ENCODE measurements around the gene COL4A3. TPM values are rescaled to one million over a fixed set of nuclear protein-coding genes. Genes with fewer than 3 reads are reported as not detected.

COL4A3 gene
- total RNA-seq, 1 donor from 2014 or later, result not detected

DNA sequence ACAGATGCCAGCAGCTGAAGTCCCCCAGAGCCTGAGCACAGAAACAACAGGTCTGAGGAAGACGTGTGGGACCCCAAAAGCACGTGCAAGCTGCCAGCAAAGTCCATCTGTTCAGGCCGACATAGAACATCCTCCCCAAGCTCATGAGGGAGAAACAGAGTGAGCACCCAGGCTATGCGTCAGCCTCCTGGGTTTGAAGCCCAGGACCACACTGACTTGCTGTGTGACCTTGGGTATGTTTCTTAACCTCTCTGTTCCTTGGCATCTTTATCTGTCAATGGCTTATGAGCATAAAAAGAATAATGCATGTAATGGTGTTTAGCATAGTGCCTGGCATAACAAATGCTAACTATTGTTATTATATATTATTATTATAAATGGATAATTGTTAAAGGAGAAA lies 40.7 kb upstream of the COL4A3 start:
- no peaks in the 10 kb centered on the region for H3K36me3 Mint-ChIP-seq
- H3K4me1 Mint-ChIP-seq, result peaks cover 2% of the 10 kb centered on the region
- H3K27ac Mint-ChIP-seq, result no peak overlapping the region
- TF ChIP-seq, protein P1, sequence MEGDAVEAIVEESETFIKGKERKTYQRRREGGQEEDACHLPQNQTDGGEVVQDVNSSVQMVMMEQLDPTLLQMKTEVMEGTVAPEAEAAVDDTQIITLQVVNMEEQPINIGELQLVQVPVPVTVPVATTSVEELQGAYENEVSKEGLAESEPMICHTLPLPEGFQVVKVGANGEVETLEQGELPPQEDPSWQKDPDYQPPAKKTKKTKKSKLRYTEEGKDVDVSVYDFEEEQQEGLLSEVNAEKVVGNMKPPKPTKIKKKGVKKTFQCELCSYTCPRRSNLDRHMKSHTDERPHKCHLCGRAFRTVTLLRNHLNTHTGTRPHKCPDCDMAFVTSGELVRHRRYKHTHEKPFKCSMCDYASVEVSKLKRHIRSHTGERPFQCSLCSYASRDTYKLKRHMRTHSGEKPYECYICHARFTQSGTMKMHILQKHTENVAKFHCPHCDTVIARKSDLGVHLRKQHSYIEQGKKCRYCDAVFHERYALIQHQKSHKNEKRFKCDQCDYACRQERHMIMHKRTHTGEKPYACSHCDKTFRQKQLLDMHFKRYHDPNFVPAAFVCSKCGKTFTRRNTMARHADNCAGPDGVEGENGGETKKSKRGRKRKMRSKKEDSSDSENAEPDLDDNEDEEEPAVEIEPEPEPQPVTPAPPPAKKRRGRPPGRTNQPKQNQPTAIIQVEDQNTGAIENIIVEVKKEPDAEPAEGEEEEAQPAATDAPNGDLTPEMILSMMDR (IDR thresholded peaks at IDR 0.05; ENCODE audit: unreplicated experiment), result no peak
- H3K4me3 Mint-ChIP-seq, result no peak overlapping the region
- H3K9me3 Mint-ChIP-seq, result no peaks in the 10 kb centered on the region
- no peak for DNase-seq (ENCODE audit: low spot score in 2 of 2, unreplicated experiment in 2 of 2)
- no peaks in the 10 kb centered on the region for H3K27me3 Mint-ChIP-seq (ENCODE audit: low read depth)

DNA sequence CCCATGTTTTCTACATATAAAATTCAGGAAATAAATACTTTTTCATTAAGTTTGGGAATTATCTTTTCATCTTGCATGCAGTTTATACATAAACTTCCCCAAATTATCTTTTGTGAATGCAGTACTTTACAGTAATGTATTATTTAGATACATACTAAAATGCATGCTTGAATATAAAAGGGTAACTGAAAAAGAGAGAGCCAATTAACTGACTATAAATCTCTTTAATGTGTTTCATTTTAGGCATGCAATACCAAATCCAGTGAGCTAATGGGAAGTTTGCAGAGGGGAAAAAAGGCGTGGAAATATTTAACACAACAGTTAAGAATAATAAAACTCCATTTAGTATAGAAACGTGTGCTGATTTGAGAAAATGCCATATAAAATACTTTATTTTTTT lies 39.6 kb upstream of the COL4A3 start:
- no peak for DNase-seq (ENCODE audit: low spot score in 2 of 2, unreplicated experiment in 2 of 2)
- no peak overlapping the region for H3K4me3 Mint-ChIP-seq
- TF ChIP-seq, protein P1 (IDR thresholded peaks at IDR 0.05; ENCODE audit: unreplicated experiment), result no peak
- no peak overlapping the region for H3K27ac Mint-ChIP-seq
- no peaks in the 10 kb centered on the region for H3K27me3 Mint-ChIP-seq (ENCODE audit: low read depth)
- no peaks in the 10 kb centered on the region for H3K36me3 Mint-ChIP-seq
- H3K4me1 Mint-ChIP-seq, result peaks cover 2% of the 10 kb centered on the region
- H3K9me3 Mint-ChIP-seq, result no peaks in the 10 kb centered on the region

DNA sequence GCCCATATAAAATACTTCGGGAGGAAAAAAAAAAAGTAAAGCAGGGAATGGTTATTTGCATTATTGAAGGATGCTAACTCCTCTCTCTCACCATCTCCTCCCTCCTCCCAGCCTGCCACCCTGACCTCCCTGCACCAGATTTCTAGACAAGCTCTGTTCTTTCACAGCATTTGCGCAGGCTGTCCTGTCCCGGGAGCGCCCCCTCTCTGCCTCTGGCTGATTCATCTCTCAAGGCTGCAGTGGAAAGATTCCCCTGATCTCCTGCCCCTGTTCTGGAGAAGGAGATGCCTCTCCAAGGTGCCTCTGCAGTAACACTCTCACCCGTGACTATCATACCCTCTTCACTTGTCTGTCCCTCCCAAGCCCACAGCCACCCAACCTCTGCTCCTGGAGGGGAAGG lies 38.9 kb upstream of the COL4A3 start:
- Mint-ChIP-seq H3K9me3 (no peaks in the 10 kb centered on the region), H3K27me3 (ENCODE audit: low read depth) (no peaks in the 10 kb centered on the region), H3K4me1 (peaks cover 2% of the 10 kb centered on the region), H3K27ac (no peak overlapping the region), H3K4me3 (no peak overlapping the region), H3K36me3 (no peaks in the 10 kb centered on the region)
- TF ChIP-seq, protein P1 (IDR thresholded peaks at IDR 0.05; ENCODE audit: unreplicated experiment), result no peak
- DNase-seq (ENCODE audit: low spot score in 2 of 2, unreplicated experiment in 2 of 2), result no peak

DNA sequence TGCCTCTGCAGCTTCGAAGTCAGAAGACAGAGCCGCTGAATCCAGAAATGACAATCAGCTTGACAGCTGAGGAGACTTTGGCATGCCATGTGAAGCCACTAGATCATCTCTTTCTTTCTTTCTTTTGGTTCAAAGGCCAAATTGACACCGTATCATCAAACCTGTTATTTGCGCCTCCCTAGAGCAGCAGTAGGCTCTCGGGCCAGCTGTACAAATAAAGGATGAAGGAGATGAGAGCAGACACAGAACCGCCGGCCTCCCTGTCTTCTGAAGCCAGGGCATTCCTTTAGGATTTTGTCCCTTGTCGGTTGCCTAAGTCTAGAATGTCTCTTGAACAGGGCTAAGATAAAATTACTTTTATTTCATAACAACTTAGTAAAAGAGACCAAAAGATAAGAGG lies 37.2 kb upstream of the COL4A3 start:
- no peak for DNase-seq (ENCODE audit: low spot score in 2 of 2, unreplicated experiment in 2 of 2)

DNA sequence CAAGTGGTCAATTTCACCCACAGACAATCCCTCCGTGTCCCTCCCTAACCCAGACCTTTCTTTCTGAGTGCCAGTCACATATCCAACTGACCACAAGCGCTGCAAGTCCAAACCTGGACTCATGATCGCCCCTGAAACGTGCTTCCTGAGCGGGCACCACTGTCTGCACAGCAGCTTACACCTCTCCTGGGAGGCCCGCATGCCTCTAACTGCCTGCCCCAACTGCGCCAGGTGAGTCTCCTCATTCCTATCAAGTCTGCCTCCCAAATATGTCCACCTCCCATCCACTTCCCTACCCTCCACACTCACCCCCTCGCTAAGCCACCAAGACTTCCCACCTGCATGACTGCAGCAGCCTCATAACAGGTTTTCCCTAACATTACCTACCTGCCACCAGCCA lies 33.8 kb upstream of the COL4A3 start:
- H3K27me3 Mint-ChIP-seq (ENCODE audit: low read depth), result no peaks in the 10 kb centered on the region
- H3K4me1 Mint-ChIP-seq, result peaks cover 2% of the 10 kb centered on the region
- H3K27ac Mint-ChIP-seq, result no peak overlapping the region
- DNase-seq (ENCODE audit: low spot score in 2 of 2, unreplicated experiment in 2 of 2), result no peak
- H3K36me3 Mint-ChIP-seq, result no peaks in the 10 kb centered on the region
- H3K4me3 Mint-ChIP-seq, result no peak overlapping the region
- TF ChIP-seq, protein P1 (IDR thresholded peaks at IDR 0.05; ENCODE audit: unreplicated experiment), result no peak
- no peaks in the 10 kb centered on the region for H3K9me3 Mint-ChIP-seq

More for the DNA sequence above, 37.2 kb upstream of the COL4A3 start:
- Mint-ChIP-seq H3K9me3 (no peaks in the 10 kb centered on the region), H3K27ac (no peak overlapping the region), H3K4me1 (peaks cover 2% of the 10 kb centered on the region), H3K27me3 (ENCODE audit: low read depth) (no peaks in the 10 kb centered on the region), H3K36me3 (no peaks in the 10 kb centered on the region), H3K4me3 (no peak overlapping the region)
- TF ChIP-seq, protein P1 (IDR thresholded peaks at IDR 0.05; ENCODE audit: unreplicated experiment), result no peak

DNA sequence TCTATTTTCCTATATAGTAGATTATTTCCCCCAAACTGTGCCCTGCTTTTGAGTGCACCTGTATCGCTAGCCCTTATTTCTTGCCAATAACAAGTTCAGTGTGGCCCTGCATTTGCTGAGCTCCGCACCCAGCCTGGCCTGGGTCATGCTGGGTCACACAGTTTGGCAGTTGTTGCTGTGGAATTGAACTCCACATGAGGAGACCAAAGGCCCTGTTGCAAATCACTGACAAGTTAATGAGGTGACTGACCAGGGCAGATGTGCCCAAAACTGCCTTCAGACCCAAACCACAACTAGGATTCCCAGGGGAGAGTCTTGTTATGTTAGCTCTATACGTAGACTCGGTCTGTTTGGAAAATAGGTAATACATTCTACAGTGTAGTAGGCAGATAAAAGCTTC lies 31.4 kb upstream of the COL4A3 start:
- no peak for DNase-seq (ENCODE audit: low spot score in 2 of 2, unreplicated experiment in 2 of 2)
- Mint-ChIP-seq H3K9me3 (no peaks in the 10 kb centered on the region), H3K36me3 (no peaks in the 10 kb centered on the region), H3K4me1 (no peaks in the 10 kb centered on the region), H3K27me3 (ENCODE audit: low read depth) (peaks cover 4% of the 10 kb centered on the region), H3K27ac (no peak overlapping the region), H3K4me3 (no peak overlapping the region)
- TF ChIP-seq, protein P1 (IDR thresholded peaks at IDR 0.05; ENCODE audit: unreplicated experiment), result no peak
